Trophoblast cell (in vitro differentiated cells and primary cell): ENCODE results near the gene SDK2.

ENCODE experiments used
- DNase-seq, 2 donors: peaks; one replicate each; pipeline ENCODE4 v3.0.0-alpha.2; 2016
- H2AFZ ChIP-seq: 2 replicates; pipeline ENCODE4 v1.6.1; 2013; ENCODE audit warnings: low read length, moderate library complexity, mild to moderate bottlenecking; ENCODE audit not compliant: insufficient read depth, poor library complexity
- H2AK5ac ChIP-seq: 2 replicates; pipeline ENCODE4 v1.6.1; 2013; ENCODE audit warnings: mild to moderate bottlenecking, low read length
- H2BK120ac ChIP-seq: 2 replicates; pipeline ENCODE4 v1.6.1; 2013; ENCODE audit warnings: low read length, mild to moderate bottlenecking, moderate library complexity; ENCODE audit not compliant: insufficient read depth, poor library complexity
- H2BK12ac ChIP-seq: 2 replicates; pipeline ENCODE4 v1.6.1; 2013; ENCODE audit warnings: mild to moderate bottlenecking, low read length, moderate library complexity
- H2BK5ac ChIP-seq: 2 replicates; pipeline ENCODE4 v1.6.1; 2013; ENCODE audit warnings: low read length, low read depth, moderate library complexity, mild to moderate bottlenecking; ENCODE audit not compliant: poor library complexity
- H3K14ac ChIP-seq: 2 replicates; pipeline ENCODE4 v1.6.1; 2013; ENCODE audit warnings: mild to moderate bottlenecking, low read length
- H3K18ac ChIP-seq: 2 replicates; pipeline ENCODE4 v1.6.1; 2013; ENCODE audit warnings: mild to moderate bottlenecking, low read length
- H3K23ac ChIP-seq: 2 replicates; pipeline ENCODE4 v1.6.1; 2013; ENCODE audit warnings: low read length
- H3K27ac ChIP-seq: 2 replicates; pipeline ENCODE4 v1.5.1; 2013; ENCODE audit warnings: low read depth, mild to moderate bottlenecking, inconsistent platforms, low read length, moderate library complexity
- H3K27me3 ChIP-seq: 2 replicates; pipeline ENCODE4 v1.6.1; 2013; ENCODE audit warnings: inconsistent platforms, mild to moderate bottlenecking, low read length, moderate library complexity; ENCODE audit not compliant: insufficient read depth
- H3K36me3 ChIP-seq, 2 experiments: 1 replicate in 1 of 2; 2 replicates in 1 of 2; pipeline ENCODE4 v1.6.1; 2013; ENCODE audit warnings: low read length in 2 of 2, mild to moderate bottlenecking in 2 of 2, moderate library complexity in 1 of 2; ENCODE audit not compliant: insufficient read depth in 2 of 2, control insufficient read depth in 1 of 2
- H3K4ac ChIP-seq: 2 replicates; pipeline ENCODE4 v1.6.1; 2013; ENCODE audit warnings: low read depth, mild to moderate bottlenecking, low read length, moderate library complexity
- H3K4me1 ChIP-seq, 2 experiments: 1 replicate in 1 of 2; 2 replicates in 1 of 2; pipeline ENCODE4 v1.6.1; 2013; ENCODE audit warnings: low read length in 2 of 2, mild to moderate bottlenecking in 2 of 2, moderate library complexity in 1 of 2; ENCODE audit not compliant: insufficient read depth in 2 of 2, control insufficient read depth in 1 of 2
- H3K4me2 ChIP-seq: 2 replicates; pipeline ENCODE4 v1.6.1; 2013; ENCODE audit warnings: inconsistent platforms, mild to moderate bottlenecking, low read length, moderate library complexity
- H3K4me3 ChIP-seq: 2 replicates; pipeline ENCODE4 v1.5.1; 2013; ENCODE audit warnings: mild to moderate bottlenecking, low read depth, low read length, inconsistent platforms
- H3K79me1 ChIP-seq: one replicate; pipeline ENCODE4 v1.6.1; 2013; ENCODE audit warnings: low read length
- H3K79me2 ChIP-seq: 2 replicates; pipeline ENCODE4 v1.6.1; 2013; ENCODE audit warnings: low read length, mild to moderate bottlenecking; ENCODE audit not compliant: control insufficient read depth, insufficient read depth, poor library complexity
- H3K9ac ChIP-seq: 2 replicates; pipeline ENCODE4 v1.6.1; 2013; ENCODE audit warnings: mild to moderate bottlenecking, low read length
- H3K9me3 ChIP-seq: 2 replicates; pipeline ENCODE4 v1.6.1; 2013; ENCODE audit warnings: low read depth, mild to moderate bottlenecking, control low read depth, inconsistent platforms, low read length; ENCODE audit not compliant: insufficient read depth
- H4K12ac ChIP-seq: 2 replicates; pipeline ENCODE4 v1.6.1; 2013; ENCODE audit warnings: low read depth, mild to moderate bottlenecking, low read length, moderate library complexity
- H4K8ac ChIP-seq: 2 replicates; pipeline ENCODE4 v1.6.1; 2013; ENCODE audit warnings: low read depth, mild to moderate bottlenecking, low read length, moderate library complexity
- H4K91ac ChIP-seq: one replicate; pipeline ENCODE4 v1.6.1; 2013; ENCODE audit warnings: low read depth, mild to moderate bottlenecking, low read length, moderate library complexity
- WGBS: extraction: QIAGEN DNeasy Blood & Tissue Kit; methylation state at CpG from one replicate; pipeline ENCODE4 v1.1.7; 2013; ENCODE audit warnings: missing lambda C conversion rate; ENCODE audit not compliant: insufficient read length, insufficient coverage; ENCODE audit errors: extremely low coverage; 5-methylcytosine and 5-hydroxymethylcytosine counted together

Gene SDK2

DNA sequence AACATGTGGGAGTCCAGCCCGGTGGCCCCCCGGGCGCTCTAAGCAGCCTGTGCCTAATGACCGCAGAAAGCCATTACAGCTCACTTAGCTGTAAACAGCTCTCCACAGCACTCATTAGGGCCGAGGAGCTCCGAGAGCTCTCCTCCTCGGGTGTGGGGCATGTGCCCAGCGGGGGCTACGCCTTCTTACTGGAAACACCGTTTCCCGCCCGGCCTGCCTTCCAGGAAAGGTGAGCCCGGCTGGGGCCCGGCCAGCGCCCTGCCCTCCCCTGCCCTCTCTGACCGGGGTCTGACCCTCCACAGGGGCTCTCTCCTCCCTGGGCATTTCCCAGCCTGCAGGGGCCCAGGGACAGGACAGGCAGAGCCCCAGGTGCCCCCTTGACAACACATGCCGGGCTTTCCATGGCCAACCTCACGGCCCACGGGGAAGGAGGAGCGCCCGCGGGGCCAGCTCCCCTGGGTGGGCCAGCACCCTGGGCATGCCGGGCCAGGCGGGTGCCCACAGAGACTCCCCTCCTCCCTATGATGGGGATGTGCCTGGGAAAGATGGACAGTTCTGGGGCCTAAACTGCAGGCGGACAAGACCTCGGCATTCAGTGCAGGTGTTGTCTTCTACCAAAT lies 72.6 kb downstream of the SDK2 start:
- no peak overlapping the region for H3K4me2 ChIP-seq
- H3K27me3 ChIP-seq = no peaks in the 10 kb centered on the region
- H3K9me3 ChIP-seq = no peaks in the 10 kb centered on the region
- no peak overlapping the region for H2AFZ ChIP-seq
- H2AK5ac ChIP-seq = no peak overlapping the region
- H2BK12ac ChIP-seq = no peak overlapping the region
- no peak overlapping the region for H3K9ac ChIP-seq
- no peak overlapping the region for H4K91ac ChIP-seq
- no peak overlapping the region for H3K23ac ChIP-seq
- H3K27ac ChIP-seq = no peak overlapping the region
- H3K79me2 ChIP-seq = no peaks in the 10 kb centered on the region
- no peaks in the 10 kb centered on the region for H3K79me1 ChIP-seq
- no peak for DNase-seq
- H4K8ac ChIP-seq = no peak overlapping the region
- H2BK120ac ChIP-seq = no peak overlapping the region
- WGBS = no CpG with 5 or more reads among the region's 26 CpGs
- H4K12ac ChIP-seq = no peak overlapping the region
- H2BK5ac ChIP-seq = no peak overlapping the region
- no peak overlapping the region for H3K4ac ChIP-seq
- H3K4me3 ChIP-seq = no peak overlapping the region
- no peaks in the 10 kb centered on the region for H3K4me1 ChIP-seq
- no peak overlapping the region for H3K14ac ChIP-seq
- H3K36me3 ChIP-seq = no peaks in the 10 kb centered on the region
- H3K18ac ChIP-seq = no peak overlapping the region

DNA sequence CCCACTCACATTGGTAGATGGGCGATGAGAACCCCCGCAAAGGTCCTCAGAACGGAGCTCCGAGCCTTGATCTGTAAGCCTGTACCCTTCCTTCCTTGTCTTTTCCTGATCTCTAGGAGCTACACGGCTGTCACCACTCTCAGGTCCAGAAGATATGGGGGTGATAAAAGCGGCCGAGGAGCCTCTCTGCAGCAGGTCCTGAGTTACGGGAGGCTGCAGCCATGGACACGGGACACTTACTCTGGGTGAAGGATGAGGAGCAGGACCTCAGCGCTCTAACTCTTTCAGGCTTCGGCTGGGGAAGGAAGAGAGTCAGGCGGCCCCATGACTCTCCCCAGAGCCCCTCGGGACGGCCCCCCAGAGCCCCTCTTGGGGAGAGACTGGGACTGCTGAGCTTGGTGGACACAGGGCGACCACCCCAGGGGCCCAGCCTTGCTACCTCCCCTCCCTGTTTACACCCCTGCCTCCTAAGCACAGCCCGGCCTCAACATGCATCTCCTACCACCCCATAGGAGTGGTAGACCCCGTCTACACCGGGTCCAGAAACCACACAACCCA lies 74.4 kb downstream of the SDK2 start:
- Histone ChIP-seq H3K23ac (no peak overlapping the region), H3K36me3 (no peaks in the 10 kb centered on the region), H2BK12ac (no peak overlapping the region), H2BK5ac (no peak overlapping the region), H3K14ac (no peak overlapping the region), H2AFZ (no peak overlapping the region), H3K4ac (no peak overlapping the region), H3K79me1 (no peaks in the 10 kb centered on the region), H4K12ac (no peak overlapping the region), H3K79me2 (no peaks in the 10 kb centered on the region), H4K8ac (no peak overlapping the region), H3K9me3 (no peaks in the 10 kb centered on the region), H2BK120ac (no peak overlapping the region), H3K18ac (no peak overlapping the region), H2AK5ac (no peak overlapping the region), H3K27me3 (no peaks in the 10 kb centered on the region), H3K4me2 (no peak overlapping the region), H3K4me3 (no peak overlapping the region), H3K27ac (no peak overlapping the region), H3K9ac (no peak overlapping the region), H3K4me1 (no peaks in the 10 kb centered on the region), H4K91ac (no peak overlapping the region)
- no CpG with 5 or more reads among the region's 18 CpGs for WGBS
- no peak for DNase-seq

DNA sequence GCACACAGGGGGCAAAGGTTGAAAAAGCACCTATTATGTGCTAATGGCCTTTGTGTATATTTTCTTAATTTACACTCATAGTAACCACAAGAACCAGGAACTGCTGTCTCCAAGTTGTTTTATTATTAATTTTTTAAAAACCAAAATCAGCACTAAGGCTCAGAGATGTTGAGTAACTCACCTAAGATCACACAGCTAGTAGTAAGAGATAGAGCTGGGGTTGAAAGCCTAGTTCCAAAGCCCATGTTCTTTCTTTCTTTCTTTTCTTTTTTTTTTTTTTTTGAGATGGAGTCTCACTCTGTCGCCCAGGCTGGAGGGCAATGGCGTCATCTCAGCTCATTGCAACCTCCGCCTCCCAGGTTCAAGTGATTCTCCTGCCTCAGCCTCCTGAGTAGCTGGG lies 75.3 kb downstream of the SDK2 start:
- WGBS = no CpG with 5 or more reads among the region's 3 CpGs
- Histone ChIP-seq H3K18ac (no peak overlapping the region), H2BK120ac (no peak overlapping the region), H2BK5ac (no peak overlapping the region), H4K91ac (no peak overlapping the region), H3K4ac (no peak overlapping the region), H3K4me2 (no peak overlapping the region), H3K27me3 (no peaks in the 10 kb centered on the region), H3K79me1 (no peaks in the 10 kb centered on the region), H3K9me3 (no peaks in the 10 kb centered on the region), H3K4me3 (no peak overlapping the region), H3K9ac (no peak overlapping the region), H2AFZ (no peak overlapping the region), H2AK5ac (no peak overlapping the region), H3K4me1 (no peaks in the 10 kb centered on the region), H3K23ac (no peak overlapping the region), H2BK12ac (no peak overlapping the region), H3K36me3 (no peaks in the 10 kb centered on the region), H3K79me2 (no peaks in the 10 kb centered on the region), H4K8ac (no peak overlapping the region), H3K14ac (no peak overlapping the region), H4K12ac (no peak overlapping the region), H3K27ac (no peak overlapping the region)
- no peak for DNase-seq

DNA sequence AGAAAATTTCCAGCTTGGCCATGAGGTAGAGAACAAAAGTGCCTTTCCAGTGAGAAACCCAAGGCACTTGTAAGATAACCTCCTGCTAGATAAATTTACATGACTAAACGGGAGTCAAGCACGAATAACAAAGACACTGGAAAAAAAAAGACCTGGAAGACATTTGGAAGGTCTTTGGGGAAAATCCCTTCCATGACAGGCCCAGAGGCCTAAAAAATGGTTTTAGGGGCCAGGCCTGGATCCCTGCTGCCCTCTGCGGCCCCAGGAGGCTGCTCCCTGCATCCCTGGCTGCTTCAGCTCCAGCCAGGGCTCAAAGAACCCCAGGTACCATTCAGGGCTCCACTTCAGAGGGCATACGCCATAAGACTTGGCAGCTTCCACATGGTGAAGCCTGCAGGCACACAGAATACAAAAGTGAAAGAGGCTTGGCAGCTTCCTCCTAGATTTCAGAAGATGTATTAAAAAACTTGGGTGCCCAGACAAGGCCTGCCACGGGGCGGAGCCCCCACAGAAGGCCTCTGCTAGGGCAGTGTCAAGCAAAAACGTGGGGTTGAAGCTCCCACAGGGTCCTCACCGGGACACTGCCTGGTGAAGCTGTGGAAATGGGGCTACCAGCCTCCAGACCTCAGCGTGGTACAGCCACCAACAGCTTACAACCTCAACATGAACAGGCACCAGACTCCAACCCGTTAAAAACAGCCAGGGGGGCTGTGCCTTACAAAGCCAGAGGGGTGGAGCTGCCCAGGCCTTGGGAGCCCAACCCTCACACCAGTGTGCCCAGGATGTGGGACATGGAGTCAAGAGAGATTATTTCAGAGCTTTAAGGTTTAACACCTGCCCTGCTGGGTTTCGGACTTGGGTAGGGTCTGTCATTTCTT lies 77.1 kb downstream of the SDK2 start:
- peak overlapping the region; percentile 18 for H3K4me3 ChIP-seq
- H3K4ac ChIP-seq = no peak overlapping the region
- H3K23ac ChIP-seq = no peak overlapping the region
- peaks cover 0 to 3% of the 10 kb centered on the region in 2 experiments for H3K4me1 ChIP-seq
- H2BK120ac ChIP-seq = no peak overlapping the region
- no peak overlapping the region for H2BK12ac ChIP-seq
- H3K79me1 ChIP-seq = no peaks in the 10 kb centered on the region
- no peak overlapping the region for H3K27ac ChIP-seq
- H4K12ac ChIP-seq = no peak overlapping the region
- no peak overlapping the region for H2AFZ ChIP-seq
- no peaks in the 10 kb centered on the region for H3K79me2 ChIP-seq
- H3K36me3 ChIP-seq = no peaks in the 10 kb centered on the region
- H3K14ac ChIP-seq = no peak overlapping the region
- H4K8ac ChIP-seq = no peak overlapping the region
- no CpG with 5 or more reads among the region's 11 CpGs for WGBS
- no peaks in the 10 kb centered on the region for H3K27me3 ChIP-seq
- no peak overlapping the region for H3K9ac ChIP-seq
- H3K4me2 ChIP-seq = no peak overlapping the region
- no peak overlapping the region for H2BK5ac ChIP-seq
- H2AK5ac ChIP-seq = no peak overlapping the region
- H3K18ac ChIP-seq = no peak overlapping the region
- DNase-seq = no peak
- no peaks in the 10 kb centered on the region for H3K9me3 ChIP-seq
- no peak overlapping the region for H4K91ac ChIP-seq
